ENCODE data around the gene USP17L13.
"Not testable (repeated sequence)": the region's sequence is repeated elsewhere in the genome, so short reads cannot be mapped to it uniquely, and the experiment has no call there.

USP17L13 gene, protein sequence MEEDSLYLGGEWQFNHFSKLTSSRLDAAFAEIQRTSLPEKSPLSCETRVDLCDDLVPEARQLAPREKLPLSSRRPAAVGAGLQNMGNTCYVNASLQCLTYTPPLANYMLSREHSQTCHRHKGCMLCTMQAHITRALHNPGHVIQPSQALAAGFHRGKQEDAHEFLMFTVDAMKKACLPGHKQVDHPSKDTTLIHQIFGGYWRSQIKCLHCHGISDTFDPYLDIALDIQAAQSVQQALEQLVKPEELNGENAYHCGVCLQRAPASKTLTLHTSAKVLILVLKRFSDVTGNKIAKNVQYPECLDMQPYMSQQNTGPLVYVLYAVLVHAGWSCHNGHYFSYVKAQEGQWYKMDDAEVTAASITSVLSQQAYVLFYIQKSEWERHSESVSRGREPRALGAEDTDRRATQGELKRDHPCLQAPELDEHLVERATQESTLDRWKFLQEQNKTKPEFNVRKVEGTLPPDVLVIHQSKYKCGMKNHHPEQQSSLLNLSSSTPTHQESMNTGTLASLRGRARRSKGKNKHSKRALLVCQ

DNA sequence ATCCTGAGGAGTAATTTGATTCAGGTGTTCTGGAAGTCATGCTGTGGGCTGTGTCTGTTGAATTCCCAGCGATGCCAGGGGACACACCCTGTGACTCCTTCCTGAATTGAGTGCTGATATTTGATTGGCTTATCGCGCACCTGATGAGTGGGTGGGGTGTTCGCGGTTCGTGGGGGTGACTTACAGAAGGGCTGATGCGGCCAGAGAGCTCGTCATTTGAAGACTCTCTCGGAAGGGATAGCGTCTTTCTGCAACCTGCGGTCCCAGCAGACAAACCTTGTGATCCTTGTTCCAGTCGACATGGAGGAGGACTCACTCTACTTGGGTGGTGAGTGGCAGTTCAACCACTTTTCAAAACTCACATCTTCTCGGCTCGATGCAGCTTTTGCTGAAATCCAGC lies at the start of gene USP17L13:
USP17L13 (plus strand) TSS at position 301 of the 400 bp plus-strand sequence; CDS start at position 301, 0 bp downstream.
- DNase-seq (ENCODE audit: low spot score): not testable (repeated sequence)

DNA sequence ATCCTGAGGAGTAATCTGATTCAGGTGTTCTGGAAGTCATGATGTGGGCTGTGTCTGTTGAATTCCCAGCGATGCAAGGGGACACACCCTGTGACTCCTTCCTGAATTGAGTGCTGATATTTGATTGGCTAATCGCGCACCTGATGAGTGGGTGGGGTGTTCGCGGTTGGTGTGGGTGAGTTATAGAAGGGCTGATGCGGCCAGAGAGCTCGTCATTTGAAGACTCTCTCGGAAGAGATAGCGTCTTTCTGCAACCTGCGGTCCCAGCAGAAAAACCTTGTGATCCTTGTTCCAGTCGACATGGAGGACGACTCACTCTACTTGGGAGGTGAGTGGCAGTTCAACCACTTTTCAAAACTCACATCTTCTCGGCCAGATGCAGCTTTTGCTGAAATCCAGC lies 14.3 kb upstream of the USP17L13 start, which contains the start of gene USP17L10:
USP17L10 (plus strand) TSS at position 301 of the 400 bp plus-strand sequence; CDS start at position 301, 0 bp downstream.
- DNase-seq (ENCODE audit: low spot score): not testable (repeated sequence)

DNA sequence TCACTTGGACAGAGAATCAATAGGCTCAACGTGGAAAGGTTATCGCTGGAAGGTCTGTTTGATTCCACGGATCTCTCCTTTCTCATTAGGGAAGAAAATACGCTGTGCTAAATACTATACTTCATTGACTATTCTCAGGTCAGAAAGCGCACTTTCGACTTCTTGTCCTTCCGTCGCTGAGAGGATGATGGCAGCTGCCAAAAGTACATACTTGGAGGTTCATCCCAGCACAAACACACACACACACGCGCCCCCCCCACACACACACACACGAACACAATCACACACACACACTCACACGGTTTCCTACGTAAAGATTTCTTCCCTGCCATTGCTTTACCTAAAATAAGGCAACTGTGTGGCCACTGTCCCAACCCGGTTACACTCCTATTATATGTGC lies 10.0 kb upstream of the USP17L13 start:
- not testable (repeated sequence) for DNase-seq (ENCODE audit: low spot score)

DNA sequence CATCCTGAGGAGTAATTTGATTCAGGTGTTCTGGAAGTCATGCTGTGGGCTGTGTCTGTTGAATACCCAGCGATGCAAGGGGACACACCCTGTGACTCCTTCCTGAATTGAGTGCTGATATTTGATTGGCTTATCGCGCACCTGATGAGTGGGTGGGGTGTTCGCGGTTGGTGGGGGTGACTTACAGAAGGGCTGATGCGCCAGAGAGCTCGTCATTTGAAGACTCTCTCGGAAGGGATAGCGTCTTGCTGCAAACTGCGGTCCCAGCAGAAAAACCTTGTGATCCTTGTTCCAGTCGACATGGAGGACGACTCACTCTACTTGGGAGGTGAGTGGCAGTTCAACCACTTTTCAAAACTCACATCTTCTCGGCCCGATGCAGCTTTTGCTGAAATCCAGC lies 9.6 kb upstream of the USP17L13 start, which contains the start of gene USP17L11:
USP17L11 (plus strand) TSS at position 301 of the 400 bp plus-strand sequence; CDS start at position 301, 0 bp downstream.
- not testable (repeated sequence) for DNase-seq (ENCODE audit: low spot score)

DNA sequence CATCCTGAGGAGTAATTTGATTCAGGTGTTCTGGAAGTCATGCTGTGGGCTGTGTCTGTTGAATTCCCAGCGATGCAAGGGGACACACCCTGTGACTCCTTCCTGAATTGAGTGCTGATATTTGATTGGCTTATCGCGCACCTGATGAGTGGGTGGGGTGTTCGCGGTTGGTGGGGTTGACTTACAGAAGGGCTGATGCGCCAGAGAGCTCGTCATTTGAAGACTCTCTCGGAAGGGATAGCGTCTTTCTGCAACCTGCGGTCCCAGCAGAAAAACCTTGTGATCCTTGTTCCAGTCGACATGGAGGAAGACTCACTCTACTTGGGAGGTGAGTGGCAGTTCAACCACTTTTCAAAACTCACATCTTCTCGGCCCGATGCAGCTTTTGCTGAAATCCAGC lies 4.8 kb upstream of the USP17L13 start, which contains the start of gene USP17L12:
USP17L12 (plus strand) TSS at position 301 of the 400 bp plus-strand sequence; CDS start at position 301, 0 bp downstream.
- not testable (repeated sequence) for DNase-seq (ENCODE audit: low spot score)

DNA sequence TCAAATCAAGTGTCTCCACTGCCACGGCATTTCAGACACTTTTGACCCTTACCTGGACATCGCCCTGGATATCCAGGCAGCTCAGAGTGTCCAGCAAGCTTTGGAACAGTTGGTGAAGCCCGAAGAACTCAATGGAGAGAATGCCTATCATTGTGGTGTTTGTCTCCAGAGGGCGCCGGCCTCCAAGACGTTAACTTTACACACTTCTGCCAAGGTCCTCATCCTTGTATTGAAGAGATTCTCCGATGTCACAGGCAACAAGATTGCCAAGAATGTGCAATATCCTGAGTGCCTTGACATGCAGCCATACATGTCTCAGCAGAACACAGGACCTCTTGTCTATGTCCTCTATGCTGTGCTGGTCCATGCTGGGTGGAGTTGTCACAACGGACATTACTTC lies 5.6 kb downstream of the USP17L13 start:
- DNase-seq (ENCODE audit: low spot score): not testable (repeated sequence)

DNA sequence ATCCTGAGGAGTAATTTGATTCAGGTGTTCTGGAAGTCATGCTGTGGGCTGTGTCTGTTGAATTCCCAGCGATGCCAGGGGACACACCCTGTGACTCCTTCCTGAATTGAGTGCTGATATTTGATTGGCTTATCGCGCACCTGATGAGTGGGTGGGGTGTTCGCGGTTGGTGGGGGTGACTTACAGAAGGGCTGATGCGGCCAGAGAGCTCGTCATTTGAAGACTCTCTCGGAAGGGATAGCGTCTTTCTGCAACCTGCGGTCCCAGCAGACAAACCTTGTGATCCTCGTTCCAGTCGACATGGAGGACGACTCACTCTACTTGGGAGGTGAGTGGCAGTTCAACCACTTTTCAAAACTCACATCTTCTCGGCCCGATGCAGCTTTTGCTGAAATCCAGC lies 9.4 kb downstream of the USP17L13 start, which contains the start of gene USP17L15:
USP17L15 (plus strand) TSS at position 301 of the 400 bp plus-strand sequence; CDS start at position 301, 0 bp downstream.
- not testable (repeated sequence) for DNase-seq (ENCODE audit: low spot score)

DNA sequence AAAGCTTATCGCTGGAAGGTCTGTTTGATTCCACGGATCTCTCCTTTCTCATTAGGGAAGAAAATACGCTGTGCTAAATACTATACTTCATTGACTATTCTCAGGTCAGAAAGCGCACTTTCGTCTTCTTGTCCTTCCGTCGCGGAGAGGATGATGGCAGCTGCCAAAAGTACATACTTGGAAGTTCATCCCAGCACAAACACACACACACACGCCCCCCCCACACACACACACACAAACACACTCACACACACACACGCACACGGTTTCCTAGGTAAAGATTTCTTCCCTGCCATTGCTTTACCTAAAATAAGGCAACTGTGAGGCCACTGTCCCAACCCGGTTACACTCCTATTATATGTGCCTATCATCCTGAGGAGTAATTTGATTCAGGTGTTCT lies 13.8 kb downstream of the USP17L13 start:
- DNase-seq (ENCODE audit: low spot score): not testable (repeated sequence)

DNA sequence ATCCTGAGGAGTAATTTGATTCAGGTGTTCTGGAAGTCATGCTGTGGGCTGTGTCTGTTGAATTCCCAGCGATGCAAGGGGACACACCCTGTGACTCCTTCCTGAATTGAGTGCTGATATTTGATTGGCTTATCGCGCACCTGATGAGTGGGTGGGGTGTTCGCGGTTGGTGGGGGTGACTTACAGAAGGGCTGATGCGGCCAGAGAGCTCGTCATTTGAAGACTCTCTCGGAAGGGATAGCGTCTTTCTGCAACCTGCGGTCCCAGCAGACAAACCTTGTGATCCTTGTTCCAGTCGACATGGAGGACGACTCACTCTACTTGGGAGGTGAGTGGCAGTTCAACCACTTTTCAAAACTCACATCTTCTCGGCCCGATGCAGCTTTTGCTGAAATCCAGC lies 18.9 kb downstream of the USP17L13 start, which contains the start of gene USP17L17:
USP17L17 (plus strand) TSS at position 301 of the 400 bp plus-strand sequence; CDS start at position 301, 0 bp downstream.
- DNase-seq (ENCODE audit: low spot score): not testable (repeated sequence)

DNA sequence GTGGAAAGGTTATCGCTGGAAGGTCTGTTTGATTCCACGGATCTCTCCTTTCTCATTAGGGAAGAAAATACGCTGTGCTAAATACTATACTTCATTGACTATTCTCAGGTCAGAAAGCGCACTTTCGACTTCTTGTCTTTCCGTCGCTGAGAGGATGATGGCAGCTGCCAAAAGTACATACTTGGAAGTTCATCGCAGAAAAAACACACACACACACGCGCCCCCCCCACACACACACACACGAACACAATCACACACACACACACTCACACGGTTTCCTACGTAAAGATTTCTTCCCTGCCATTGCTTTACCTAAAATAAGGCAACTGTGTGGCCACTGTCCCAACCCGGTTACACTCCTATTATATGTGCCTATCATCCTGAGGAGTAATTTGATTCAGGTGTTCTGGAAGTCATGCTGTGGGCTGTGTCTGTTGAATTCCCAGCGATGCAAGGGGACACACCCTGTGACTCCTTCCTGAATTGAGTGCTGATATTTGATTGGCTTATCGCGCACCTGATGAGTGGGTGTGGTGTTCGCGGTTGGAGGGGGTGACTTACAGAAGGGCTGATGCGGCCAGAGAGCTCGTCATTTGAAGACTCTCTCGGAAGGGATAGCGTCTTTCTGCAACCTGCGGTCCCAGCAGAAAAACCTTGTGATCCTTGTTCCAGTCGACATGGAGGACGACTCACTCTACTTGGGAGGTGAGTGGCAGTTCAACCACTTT lies 23.4 kb downstream of the USP17L13 start, which contains the start of gene USP17L18:
USP17L18 (plus strand) TSS at position 678 of the 728 bp plus-strand sequence; CDS start at position 678, 0 bp downstream.
- DNase-seq (ENCODE audit: low spot score): not testable (repeated sequence)

DNA sequence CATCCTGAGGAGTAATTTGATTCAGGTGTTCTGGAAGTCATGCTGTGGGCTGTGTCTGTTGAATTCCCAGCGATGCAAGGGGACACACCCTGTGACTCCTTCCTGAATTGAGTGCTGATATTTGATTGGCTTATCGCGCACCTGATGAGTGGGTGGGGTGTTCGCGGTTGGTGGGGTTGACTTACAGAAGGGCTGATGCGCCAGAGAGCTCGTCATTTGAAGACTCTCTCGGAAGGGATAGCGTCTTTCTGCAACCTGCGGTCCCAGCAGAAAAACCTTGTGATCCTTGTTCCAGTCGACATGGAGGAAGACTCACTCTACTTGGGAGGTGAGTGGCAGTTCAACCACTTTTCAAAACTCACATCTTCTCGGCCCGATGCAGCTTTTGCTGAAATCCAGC lies 28.4 kb downstream of the USP17L13 start, which contains the start of gene USP17L19:
USP17L19 (plus strand) TSS at position 301 of the 400 bp plus-strand sequence; CDS start at position 301, 0 bp downstream.
- not testable (repeated sequence) for DNase-seq (ENCODE audit: low spot score)

DNA sequence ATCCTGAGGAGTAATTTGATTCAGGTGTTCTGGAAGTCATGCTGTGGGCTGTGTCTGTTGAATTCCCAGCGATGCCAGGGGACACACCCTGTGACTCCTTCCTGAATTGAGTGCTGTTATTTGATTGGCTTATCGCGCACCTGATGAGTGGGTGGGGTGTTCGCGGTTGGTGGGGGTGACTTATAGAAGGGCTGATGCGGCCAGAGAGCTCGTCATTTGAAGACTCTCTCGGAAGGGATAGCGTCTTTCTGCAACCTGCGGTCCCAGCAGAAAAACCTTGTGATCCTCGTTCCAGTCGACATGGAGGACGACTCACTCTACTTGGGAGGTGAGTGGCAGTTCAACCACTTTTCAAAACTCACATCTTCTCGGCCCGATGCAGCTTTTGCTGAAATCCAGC lies 33.1 kb downstream of the USP17L13 start, which contains the start of gene USP17L20:
USP17L20 (plus strand) TSS at position 301 of the 400 bp plus-strand sequence; CDS start at position 301, 0 bp downstream.
- DNase-seq (ENCODE audit: low spot score): not testable (repeated sequence)

DNA sequence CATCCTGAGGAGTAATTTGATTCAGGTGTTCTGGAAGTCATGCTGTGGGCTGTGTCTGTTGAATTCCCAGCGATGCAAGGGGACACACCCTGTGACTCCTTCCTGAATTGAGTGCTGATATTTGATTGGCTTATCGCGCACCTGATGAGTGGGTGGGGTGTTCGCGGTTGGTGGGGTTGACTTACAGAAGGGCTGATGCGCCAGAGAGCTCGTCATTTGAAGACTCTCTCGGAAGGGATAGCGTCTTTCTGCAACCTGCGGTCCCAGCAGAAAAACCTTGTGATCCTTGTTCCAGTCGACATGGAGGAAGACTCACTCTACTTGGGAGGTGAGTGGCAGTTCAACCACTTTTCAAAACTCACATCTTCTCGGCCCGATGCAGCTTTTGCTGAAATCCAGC lies 37.9 kb downstream of the USP17L13 start, which contains the start of gene USP17L21:
USP17L21 (plus strand) TSS at position 301 of the 400 bp plus-strand sequence; CDS start at position 301, 0 bp downstream.
- not testable (repeated sequence) for DNase-seq (ENCODE audit: low spot score)

DNA sequence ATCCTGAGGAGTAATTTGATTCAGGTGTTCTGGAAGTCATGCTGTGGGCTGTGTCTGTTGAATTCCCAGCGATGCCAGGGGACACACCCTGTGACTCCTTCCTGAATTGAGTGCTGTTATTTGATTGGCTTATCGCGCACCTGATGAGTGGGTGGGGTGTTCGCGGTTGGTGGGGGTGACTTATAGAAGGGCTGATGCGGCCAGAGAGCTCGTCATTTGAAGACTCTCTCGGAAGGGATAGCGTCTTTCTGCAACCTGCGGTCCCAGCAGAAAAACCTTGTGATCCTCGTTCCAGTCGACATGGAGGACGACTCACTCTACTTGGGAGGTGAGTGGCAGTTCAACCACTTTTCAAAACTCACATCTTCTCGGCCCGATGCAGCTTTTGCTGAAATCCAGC lies 42.6 kb downstream of the USP17L13 start, which contains the start of gene USP17L22:
USP17L22 (plus strand) TSS at position 301 of the 400 bp plus-strand sequence; CDS start at position 301, 0 bp downstream.
- not testable (repeated sequence) for DNase-seq (ENCODE audit: low spot score)

DNA sequence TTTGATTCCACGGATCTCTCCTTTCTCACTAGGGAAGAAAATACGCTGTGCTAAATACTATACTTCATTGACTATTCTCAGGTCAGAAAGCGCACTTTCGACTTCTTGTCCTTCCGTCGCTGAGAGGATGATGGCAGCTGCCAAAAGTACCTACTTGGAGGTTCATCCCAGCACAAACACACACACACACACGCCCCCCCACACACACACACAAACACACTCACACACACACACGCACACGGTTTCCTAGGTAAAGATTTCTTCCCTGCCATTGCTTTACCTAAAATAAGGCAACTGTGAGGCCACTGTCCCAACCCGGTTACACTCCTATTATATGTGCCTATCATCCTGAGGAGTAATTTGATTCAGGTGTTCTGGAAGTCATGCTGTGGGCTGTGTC lies 47.0 kb downstream of the USP17L13 start:
- DNase-seq (ENCODE audit: low spot score): not testable (repeated sequence)

Measured in AG08395 (cell line).